ENCODE data around the gene GNPTG.

Gene GNPTG

DNA sequence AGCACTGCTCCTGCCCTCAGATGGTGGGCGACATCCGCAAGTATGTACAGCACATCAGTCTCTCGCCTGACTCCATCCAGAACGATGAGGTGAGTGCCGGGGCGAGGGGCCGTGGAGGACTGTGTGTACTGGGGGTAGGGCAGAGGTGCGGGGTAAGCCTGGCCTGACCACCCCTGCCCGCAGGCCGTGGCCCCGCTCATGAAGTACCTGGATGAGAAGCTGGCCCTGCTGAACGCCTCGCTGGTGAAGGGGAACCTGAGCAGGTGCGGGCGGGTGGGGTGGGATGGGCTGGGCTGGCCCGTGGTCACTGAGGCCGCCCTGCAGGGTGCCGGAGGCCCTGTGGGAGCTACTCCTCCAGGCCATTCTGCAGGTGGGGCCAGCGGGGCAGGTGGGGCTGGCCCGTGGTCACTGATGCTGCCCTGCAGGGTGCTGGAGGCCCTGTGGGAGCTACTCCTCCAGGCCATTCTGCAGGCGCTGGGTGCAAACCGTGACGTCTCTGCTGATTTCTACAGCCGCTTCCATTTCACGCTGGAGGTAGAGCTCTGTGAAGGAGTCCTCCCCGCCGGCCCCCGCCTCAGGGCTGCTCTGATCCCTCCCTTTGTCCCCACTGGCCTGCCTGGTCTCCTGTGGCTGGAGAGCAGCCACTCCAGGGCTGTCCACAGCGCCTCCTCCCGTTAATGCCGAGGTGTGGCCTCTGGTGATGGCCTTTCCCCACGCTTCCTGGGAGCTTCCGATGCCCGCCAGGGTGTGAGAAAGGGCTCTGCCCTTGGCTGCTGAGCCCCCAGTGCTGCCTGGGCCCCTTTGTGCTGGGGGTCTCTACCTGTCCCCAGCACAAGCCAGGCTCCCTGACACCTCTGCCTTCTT is 5.1 kb upstream of the GNPTG start:
- no peak for DNase-seq (ENCODE audit: low read depth in 1 of 2, low spot score in 1 of 2)

DNA sequence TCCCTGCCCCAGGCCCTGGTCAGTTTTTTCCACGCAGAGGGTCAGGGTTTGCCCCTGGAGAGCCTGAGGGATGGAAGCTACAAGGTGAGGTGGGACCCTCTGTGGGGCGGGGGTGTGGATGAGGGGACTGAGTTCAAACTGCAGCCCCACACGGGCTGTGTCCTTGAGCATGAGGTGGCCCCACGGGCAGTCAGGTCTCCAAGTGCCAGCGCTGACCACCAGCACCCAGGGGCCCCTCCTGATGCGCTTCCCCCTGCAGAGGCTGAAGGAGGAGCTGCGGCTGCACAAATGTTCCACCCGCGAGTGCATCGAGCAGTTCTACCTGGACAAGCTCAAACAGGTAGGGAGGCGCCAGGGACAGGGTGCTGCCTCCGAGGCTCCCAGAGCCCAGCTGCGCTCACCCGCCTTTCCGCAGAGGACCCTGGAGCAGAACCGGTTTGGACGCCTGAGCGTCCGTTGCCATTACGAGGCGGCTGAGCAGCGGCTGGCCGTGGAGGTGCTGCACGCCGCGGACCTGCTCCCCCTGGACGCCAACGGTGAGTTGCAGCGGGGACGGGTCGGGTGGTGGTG is 4.4 kb upstream of the GNPTG start:
- DNase-seq (ENCODE audit: low read depth in 1 of 2, low spot score in 1 of 2), result no peak

DNA sequence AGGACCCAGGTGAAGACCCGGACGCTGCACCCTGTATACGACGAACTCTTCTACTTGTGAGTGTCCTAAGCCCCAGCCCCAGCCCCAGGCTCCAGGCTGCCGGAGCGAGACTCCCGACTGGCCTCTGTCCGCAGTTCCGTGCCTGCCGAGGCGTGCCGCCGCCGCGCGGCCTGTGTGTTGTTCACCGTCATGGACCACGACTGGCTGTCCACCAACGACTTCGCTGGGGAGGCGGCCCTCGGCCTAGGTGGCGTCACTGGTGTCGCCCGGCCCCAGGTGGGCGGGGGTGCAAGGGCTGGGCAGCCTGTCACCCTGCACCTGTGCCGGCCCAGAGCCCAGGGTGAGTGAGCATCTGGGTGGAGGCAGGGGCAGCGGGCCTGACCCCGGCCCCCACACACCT is 3.8 kb upstream of the GNPTG start:
- no peak for DNase-seq (ENCODE audit: low read depth in 1 of 2, low spot score in 1 of 2)

DNA sequence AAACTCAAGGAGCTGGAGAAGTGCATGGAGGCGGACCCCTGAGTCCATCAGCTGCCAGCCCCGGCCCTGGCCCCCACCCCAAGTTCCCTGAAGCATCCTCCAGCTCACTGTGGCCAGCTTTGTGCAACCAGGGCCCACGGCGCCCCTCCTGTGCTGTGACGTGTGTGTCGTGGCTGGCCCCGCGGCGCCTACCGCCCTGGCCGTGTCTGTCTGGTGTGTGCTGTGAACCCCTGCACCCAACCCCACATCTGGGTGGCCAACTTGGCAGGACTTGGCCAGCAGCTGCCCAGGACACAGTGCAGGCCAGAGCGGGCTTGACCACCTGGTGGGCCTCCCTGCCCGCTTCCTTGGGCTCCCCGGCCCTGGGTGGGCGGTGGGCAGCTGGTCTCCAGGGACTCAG is 3.3 kb upstream of the GNPTG start:
- DNase-seq (ENCODE audit: low read depth in 1 of 2, low spot score in 1 of 2), result no peak

DNA sequence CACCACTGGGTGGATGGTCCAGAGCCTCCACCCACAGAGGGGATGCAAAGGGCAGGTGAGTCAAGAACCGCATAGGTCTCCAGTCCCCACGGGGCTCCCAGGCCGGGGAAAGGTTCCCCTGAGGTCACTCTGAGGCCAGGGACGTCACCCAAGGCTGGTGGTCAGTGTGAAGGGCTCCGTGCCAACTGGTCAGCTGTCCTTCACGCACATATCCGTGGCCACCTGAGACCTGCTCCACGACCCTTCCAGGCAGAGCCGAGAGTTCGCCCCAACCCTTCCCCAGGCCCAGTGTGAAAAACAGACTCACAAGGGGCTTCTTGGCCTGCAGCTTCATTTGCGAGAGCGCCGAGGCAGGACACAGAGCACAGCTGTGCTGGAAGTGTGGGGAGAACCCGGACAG is 2.8 kb upstream of the GNPTG start:
- DNase-seq (ENCODE audit: low read depth in 1 of 2, low spot score in 1 of 2), result no peak

DNA sequence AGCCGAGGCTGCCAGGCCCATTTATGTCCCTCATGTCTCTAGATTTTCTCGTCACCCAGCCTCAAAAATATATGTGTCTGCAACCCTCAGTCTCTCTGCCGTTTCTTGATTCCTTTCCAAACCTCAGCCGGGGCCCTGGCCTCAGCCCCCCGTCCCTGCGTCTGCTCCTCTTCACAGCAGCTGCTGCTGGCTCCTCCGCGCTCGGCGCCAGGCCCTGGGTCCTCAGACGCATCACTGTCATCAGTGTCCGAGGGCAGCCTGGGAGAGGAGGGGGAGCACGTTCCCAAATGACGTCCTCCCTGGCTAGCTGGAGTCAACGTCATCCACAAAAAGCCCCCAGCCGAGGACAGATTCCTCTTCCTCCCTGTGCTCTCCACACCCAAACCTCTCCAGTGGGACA is 2.4 kb upstream of the GNPTG start:
- no peak for DNase-seq (ENCODE audit: low read depth in 1 of 2, low spot score in 1 of 2)

DNA sequence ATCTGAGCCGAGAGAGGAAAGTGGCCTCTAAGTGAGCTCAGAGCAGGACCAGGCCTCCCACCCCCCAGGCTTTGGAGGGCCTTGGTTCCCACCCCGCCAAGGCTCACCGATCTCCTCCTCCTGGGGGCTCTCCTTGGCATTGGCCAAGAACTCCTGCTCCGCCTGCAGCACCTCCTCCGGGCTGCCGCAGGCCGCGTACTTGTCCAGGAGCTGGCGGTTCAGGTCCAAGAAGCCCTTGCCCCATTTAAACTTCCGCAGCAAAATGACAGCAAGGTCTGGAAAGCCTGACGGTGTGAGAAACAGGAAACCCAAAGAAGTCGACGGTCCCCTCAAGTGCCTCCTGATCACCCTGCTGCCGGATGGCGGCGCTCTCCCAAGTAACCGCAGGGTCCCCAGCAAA is 1.8 kb upstream of the GNPTG start:
- no peak for DNase-seq (ENCODE audit: low read depth in 1 of 2, low spot score in 1 of 2)

DNA sequence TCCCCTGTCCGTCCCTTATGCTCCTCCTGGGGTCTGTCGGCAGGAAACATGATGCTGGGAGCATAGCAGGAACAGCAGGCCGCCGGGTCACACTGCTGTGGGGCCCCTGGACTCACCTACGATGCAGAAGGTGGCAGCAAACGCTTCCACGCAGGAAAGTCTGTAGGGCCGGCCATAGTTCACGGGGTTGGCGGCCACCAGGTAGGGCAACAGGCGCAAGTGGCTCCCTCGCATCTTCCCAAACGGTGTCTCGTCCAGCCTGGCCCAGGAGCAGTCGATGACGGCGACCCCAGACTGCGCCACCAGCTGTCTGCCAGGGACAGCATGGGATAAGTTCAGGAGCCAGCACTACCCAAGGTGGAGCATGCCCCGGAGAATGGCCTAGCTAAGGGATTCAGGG is 1.0 kb upstream of the GNPTG start:
- DNase-seq (ENCODE audit: low read depth in 1 of 2, low spot score in 1 of 2), result no peak

DNA sequence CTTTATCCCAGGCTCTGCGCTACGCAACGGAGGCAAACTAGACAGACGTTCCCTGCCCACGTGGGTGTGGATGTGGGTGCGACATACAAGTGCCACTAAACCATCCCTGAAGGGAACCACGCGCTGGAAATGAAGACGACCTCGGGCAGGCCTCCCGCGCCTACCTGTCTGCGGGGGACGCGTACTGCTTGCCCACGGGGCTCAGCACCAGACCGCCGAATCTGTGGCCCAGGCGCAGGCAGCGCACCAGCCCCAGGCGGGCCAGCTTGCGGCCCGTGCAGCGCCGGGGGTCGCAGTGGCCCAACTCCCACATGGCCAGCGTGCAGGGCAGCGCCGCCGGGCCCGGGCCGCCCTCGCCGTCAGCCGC is 533 bp upstream of the GNPTG start:
- DNase-seq (ENCODE audit: low read depth in 1 of 2, low spot score in 1 of 2), result no peak

DNA sequence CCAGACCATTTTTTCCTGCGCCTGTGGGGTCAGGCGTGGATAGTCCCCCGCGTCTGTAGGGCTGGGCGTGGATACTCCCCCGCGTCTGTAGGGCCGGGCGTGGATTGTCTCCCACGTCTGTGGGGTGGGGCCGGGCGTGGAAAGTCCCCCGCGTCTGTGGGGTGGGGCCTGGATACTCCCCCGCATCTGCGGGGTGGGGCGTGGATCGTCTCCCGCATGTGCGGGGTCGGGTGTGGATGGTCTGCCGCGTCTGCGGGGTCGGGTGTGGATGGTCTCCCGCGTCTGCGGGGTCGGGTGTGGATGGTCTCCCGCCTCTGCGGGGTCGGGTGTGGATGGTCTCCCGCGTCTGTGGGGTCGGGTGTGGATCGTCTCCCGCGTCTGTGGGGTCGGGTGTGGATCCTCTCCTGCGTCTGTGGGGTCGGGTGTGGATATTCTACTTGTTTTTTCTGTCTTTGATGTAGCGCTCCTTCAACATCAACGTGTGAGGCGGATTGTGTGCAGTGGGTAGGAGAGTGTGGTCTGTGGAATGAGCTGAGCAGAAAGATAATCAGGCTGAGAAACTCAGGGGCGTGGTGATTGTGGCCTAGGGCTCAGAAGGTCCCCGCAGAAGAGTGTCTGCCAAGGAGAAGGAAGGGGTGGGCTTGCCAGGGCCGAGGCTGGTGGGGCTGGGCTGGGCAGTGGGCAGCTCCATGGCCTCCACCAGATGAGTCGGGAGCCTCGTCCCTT is 3.2 kb downstream of the GNPTG start:
- no peak for DNase-seq (ENCODE audit: low read depth in 1 of 2, low spot score in 1 of 2)

DNA sequence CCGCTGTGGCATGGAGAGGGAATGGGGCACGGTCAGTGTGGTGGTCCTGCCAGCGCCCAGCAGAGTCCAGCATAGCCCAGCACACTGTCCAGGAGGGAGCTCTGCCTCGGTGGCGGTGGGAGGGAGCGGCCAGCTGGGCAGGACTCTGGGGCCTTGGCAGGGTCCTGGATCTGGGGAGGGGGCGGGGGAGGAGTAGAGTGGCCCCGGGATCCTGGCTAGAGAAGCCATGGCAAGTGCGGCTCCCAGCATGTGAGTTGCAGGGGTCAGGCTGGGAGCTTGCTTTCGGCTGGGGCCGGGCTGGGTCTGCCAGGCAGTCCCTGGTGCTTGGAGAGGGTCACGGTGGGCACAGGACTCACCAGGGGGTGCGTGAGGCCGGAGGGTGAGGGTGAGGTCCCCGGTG is 3.9 kb downstream of the GNPTG start:
- DNase-seq (ENCODE audit: low read depth in 1 of 2, low spot score in 1 of 2), result no peak

DNA sequence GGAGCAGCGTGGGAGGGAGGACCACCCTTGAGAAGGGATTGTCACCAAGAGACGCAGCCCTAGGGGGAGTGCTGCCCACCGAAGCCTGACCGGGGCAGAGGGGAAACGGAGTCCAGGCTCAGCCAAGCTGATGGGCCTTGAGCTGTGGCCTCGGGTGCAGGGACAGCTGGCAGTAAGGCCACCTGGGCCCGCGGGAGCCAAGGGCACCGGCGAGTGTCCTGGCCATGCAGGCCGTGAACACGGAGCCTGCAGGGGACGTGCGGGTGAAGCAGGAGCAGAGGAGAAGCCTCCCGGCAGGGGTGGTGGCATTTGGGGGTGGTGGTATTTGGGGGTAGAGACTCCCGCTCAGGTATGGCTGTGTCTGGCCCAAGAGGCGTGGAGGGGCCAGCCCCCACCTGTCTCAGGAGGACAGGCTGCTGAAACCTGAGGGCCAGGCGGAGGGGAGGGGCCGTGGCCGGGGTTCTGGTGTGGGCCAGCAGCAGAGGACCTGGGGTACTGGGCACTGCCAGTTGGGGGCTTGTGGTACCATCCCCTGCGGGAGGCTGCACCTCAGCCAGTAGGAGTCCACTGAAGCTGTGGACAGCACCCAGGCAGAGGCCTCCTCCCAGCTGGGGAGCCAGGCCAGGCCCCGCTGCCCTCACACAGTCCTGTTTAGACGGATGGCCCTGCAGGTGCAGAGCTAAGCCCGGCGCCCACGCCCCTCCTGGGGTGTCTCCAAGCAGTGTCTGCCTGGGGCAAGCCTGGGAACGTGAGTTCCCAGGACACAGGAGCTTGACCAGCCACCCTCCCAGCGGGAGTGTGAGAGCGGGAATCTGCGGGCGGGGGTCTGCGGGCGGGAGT is 4.5 kb downstream of the GNPTG start:
- DNase-seq (ENCODE audit: low read depth in 1 of 2, low spot score in 1 of 2), result no peak

DNA sequence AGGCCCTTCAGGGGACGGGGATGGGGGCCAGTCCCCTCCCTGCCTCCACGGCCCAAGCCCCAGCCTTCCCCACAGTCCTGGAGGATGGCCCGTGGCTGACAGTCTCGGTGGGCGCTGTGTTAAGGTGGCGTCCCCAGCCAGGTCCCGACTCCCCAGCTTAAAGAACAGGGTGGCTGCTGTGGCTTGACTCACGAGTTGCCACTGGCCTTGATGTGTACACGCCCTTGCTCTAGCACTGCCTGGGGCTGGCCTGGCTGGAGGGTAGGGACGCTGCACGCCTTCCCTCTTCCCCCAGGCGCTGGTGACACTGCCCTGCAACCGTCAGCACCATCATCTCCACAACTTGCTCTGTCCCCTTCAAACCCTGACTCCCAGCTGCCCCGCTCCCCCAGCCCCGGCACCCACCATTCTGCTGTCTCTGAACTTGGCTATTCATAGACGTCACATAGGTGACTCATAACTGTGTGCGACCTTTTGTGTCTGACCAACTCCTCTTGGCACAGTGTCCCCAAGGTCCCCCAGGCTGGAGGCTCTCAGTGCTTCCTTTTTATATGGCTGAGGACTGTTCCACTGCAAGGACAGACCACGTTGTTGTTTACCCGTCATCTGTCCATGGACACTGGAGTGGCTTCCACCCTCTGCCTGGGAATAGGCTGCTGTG is 6.3 kb downstream of the GNPTG start:
- DNase-seq (ENCODE audit: low read depth in 1 of 2, low spot score in 1 of 2), result no peak

DNA sequence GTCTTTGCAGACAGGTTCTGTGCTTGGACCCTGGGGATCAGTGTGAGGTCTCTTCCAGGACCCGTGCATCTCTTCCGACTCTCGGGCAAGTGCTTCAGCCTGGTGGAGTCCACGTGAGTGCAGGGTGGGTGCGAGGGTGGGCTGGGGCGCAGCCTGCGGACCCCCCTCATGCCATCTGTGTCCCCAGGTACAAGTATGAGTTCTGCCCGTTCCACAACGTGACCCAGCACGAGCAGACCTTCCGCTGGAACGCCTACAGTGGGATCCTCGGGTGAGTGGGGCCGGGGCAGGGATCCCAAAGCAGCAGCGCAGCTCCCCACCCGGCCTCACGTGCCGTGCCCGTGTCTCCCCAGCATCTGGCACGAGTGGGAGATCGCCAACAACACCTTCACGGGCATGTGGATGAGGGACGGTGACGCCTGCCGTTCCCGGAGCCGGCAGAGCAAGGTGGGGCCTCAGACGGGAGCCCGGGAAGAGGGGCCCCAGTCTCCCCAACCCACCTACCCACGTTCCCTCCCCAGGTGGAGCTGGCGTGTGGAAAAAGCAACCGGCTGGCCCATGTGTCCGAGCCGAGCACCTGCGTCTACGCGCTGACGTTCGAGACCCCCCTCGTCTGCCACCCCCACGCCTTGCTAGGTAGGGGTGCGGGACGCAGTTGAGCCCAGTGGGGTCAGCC is 10.1 kb downstream of the GNPTG start:
- no peak for DNase-seq (ENCODE audit: low read depth in 1 of 2, low spot score in 1 of 2)

DNA sequence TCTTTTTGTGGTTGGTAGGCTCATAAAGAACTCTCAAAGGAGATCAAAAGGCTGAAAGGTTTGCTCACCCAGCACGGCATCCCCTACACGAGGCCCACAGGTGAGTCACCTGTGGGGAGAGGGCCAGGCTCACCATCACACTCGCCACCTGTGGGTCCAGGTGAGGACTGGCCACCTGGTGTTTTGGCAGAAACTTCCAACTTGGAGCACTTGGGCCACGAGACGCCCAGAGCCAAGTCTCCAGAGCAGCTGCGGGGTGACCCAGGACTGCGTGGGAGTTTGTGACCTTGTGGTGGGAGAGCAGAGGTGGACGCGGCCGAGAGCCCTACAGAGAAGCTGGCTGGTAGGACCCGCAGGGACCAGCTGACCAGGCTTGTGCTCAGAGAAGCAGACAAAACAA is 11.1 kb downstream of the GNPTG start:
- no peak for DNase-seq (ENCODE audit: low read depth in 1 of 2, low spot score in 1 of 2)

DNA sequence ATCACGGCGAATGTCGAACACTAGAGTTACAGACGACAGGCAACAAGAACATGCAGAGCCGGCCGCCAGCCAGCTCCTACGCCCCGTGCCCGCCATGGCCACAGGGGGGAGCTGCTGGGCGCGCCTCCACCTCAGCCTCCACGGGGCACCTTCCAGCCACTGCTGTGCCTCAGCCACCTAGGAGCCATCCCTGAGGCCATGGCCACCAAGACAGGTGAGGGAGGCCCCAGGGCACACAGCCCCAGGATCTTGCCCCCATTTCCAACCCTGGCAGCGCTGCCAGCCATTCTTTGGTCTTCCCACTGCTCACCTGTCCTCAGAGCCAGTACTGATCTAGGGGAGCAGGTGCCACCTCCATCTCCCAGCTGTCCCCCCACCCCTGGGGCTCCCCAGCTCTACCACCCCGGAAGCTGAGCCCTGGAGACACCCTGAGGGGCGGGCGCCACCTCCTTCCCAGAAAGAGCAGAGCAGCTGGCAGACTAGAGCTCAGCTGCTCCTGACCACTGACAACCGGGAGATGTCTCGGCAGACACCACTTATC is 11.8 kb downstream of the GNPTG start:
- DNase-seq (ENCODE audit: low read depth in 1 of 2, low spot score in 1 of 2), result peak; percentile 52 to 57

DNA sequence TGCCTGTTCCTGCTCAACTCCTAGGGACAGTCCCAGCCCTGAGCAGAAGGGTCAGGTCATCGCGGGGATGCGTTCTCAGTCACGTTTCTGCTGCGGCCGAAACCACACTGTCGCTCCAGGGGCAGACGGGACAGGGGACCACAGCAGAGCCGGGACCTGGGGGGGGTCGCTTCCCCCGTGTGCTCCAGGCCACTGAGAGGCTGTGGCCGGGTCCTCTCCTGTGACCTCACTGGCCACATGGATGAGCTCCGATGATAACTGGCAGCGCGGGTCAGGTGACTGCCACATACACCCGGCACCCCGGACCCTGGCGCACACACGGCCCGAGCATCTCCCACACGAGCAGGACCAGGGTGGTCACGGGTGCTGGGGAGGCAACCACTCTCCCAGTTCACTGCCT is 12.8 kb downstream of the GNPTG start:
- DNase-seq (ENCODE audit: low read depth in 1 of 2, low spot score in 1 of 2), result no peak

DNA sequence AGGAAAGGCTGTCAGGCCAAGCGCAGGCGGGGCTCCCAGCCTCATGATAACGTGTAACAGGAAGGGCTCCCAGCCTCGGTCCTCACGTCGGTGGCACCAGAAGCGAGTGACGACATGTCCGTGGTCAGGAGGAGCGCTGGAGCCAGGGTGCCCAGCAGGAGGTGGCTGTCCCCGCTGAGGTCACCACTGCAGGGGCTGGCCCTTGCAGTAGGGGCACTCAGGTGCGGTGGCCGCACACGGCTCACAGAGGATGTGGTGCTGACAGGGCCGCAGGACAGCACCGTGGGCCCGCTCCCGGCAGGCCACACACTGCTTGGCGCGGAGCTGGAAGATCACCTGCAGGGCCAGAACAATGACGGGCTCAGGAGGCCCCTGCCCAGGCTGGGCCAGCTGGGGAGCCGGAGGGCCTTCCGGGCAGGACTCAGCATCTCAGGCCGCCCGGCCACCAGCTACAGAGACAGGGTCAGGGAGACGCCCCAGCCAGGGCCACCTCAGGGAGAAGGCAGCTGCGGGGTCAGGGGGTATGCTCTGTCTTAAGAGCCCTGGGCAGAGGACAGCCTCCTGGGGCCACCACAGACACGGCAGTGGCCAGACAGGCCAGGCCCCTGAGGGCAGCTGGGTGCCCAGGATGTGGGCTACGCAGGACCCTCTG is 14.5 kb downstream of the GNPTG start:
- no peak for DNase-seq (ENCODE audit: low read depth in 1 of 2, low spot score in 1 of 2)

DNA sequence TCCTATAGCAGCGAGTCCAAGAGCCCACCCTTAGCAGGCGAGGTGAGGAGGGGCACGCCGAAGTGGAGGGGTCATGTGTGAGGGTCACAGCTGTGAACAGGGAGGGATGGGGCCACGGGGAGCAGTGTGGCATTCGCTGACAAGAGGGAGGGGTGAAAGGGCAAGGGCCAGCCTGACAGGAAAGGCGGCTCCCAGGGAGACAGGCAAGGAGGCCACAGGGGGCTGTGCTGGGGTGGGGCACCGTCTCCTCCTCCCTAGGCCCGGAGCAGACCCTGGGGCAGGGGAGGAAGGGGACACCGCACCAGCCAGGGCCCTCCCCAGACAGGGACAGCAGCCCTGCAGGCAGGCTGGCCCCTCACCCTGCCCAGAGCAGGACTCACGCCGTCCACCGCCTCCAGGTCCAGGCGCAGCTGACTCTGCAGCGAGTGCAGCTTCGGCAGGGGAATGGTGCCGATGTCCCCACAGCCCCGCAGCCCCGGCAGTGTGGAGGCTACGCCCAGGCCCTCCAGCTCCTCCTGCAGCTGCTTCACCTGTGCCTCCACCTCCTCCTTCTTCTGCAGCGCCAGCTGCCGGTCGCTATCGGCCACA is 15.1 kb downstream of the GNPTG start:
- DNase-seq (ENCODE audit: low read depth in 1 of 2, low spot score in 1 of 2), result no peak
